GM12875 (cell line): ENCODE measurements around the gene APOBEC2.

Experiments used
- H3K4me3 ChIP-seq: one replicate; pipeline ENCODE4 v1.5.1; 2011; ENCODE audit warnings: low read depth, low read length, control low read depth
- CTCF ChIP-seq: IDR thresholded peaks from 2 replicates; pipeline ENCODE4 v1.5.1; 2011; ENCODE audit warnings: low read depth, mild to moderate bottlenecking, control low read depth, inconsistent platforms, low read length, moderate library complexity, borderline replicate concordance; ENCODE audit not compliant: insufficient read depth

APOBEC2 gene

DNA sequence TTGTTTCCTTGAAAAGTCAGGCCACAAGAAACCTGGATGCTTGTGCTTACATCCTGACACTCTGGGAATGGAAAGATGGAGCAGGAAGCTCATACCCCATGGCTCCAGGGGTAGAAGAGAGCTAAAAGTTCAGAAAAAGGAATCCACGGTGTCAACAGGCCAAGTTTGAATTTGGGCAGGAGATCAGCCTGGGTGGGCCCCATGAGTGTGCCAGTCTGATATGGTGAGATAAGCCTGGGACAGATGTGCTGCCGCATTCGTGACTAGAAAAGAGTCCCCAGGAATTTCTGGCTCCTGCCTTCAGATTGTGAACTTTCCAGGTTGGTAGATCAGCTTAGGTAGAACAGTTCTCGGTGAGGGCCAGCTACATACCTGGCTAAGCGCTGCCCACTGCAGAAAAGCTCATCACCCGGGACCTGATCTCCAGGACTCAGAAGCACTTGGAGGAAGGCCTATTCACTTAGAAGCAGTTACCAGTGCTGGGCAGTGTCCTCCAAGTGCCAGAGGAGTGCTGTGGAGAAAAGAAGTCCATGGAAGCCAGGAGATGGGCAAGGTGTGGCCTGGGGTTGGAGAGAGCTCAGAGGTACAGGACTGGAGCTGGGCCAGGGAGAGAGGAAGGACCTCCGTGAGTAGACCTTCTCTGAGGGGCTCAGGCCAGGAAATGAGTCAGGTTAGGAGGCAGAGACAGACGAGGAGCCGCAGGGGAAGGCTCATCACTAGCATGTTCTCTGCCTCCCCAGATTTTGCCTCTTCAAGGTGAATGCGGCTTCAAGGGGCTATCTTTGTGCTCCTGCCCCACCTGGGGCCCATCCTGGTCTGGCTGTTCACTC lies 10.6 kb upstream of the APOBEC2 start, which contains the start of gene TSPO2:
TSPO2 (plus strand) TSS at position 242 of the 830 bp plus-strand sequence; CDS start at position 761, 519 bp downstream.
- no peak for TF ChIP-seq CTCF
- H3K4me3 ChIP-seq: no peak within 1 kb of the TSS

GRCh38 chr6:41043151-41043550 lies 9.9 kb upstream of the APOBEC2 start:
- no peak overlapping the region for H3K4me3 ChIP-seq
- TF ChIP-seq CTCF: no peak

GRCh38 chr6:41045664-41046063 lies 7.3 kb upstream of the APOBEC2 start:
- H3K4me3 ChIP-seq: no peak overlapping the region
- TF ChIP-seq CTCF: no peak

DNA sequence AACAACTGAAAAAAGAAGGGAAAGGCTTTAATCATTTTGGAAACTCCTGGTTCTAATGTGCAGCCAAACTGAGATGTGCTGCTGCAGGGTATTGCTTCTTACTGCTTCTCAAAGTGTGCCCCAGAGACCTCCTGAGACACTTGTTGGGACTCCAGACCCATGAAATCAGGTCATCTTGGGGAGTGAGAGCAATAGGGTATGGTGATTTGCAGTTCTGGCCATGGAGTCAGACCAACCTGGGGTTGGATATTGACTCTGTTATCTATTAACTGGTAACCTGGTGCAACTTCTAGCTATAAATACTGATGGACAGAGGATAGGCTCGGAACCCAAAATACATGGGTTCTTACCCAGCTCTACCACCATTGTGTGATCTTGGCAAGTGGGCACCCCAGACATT lies 6.9 kb upstream of the APOBEC2 start:
- TF ChIP-seq CTCF: no peak
- H3K4me3 ChIP-seq: no peak overlapping the region

- H3K4me3 ChIP-seq: no peak overlapping the region
- no peak for TF ChIP-seq CTCF
Observed at GRCh38 chr6:41047306-41047705, 5.7 kb upstream of the APOBEC2 start.

- no peak for TF ChIP-seq CTCF
- H3K4me3 ChIP-seq: no peak overlapping the region
Observed at GRCh38 chr6:41047745-41048732, 5.0 kb upstream of the APOBEC2 start.
